Pancreas (tissue), 10 donors: ENCODE results near the gene MTCL1. TPM values are rescaled to one million over a fixed set of nuclear protein-coding genes. Genes with fewer than 3 reads are reported as not detected.

Experiments
- ATAC-seq, 4 donors: fragments of 200-7000 bp; cut with Tn5 transposase; one replicate each; pipeline versions ENCODE4 v1.8.0 to v1.9.1; 2020; ENCODE audit warnings: mild to moderate bottlenecking in 4 of 4, moderate library complexity in 4 of 4
- DNase-seq, 6 donors: peaks; one replicate each; pipeline ENCODE4 v3.0.0-alpha.2; 2020
- FAIRE-seq: peaks from 2 replicates; lab custom pipeline; 2012; peaks lifted over from hg19 to GRCh38; lab: Jason Lieb, UNC
- H3K27ac ChIP-seq, 4 donors: fragments of 200-600 bp; sonication (generic); 1 replicate in 3 of 4; 2 replicates in 1 of 4; pipeline versions ENCODE4 v1.5.0 to v1.8.0; 2020
- H3K27me3 ChIP-seq, 4 donors: fragments of 200-600 bp; one replicate each; pipeline ENCODE4 v1.8.0; 2021
- H3K36me3 ChIP-seq, 3 donors: fragments of 200-600 bp; sonication (generic) in 1 of 3; one replicate each; pipeline versions ENCODE4 v1.5.0 to v1.8.0; 2020 to 2021
- H3K4me1 ChIP-seq, 3 donors: fragments of 200-600 bp; one replicate each; pipeline ENCODE4 v1.8.0; 2021
- H3K4me3 ChIP-seq, 4 donors: fragments of 200-600 bp; sonication (generic) in 2 of 4; one replicate each; pipeline versions ENCODE4 v1.5.0 to v1.8.0; 2020 to 2021
- H3K9me3 ChIP-seq, 4 donors: fragments of 200-600 bp; one replicate each; pipeline ENCODE4 v1.8.0; 2021
- WGBS, 2 donors: extraction: QIAGEN DNeasy Blood & Tissue Kit; methylation state at CpG; one replicate each; pipeline ENCODE4 v1.1.7; 2013; 5-methylcytosine and 5-hydroxymethylcytosine counted together
- intact Hi-C, 3 donors: fragments of 100-400 bp; cut with DNase I; formaldehyde crosslinking; loops; one replicate each; pipeline versions ENCODE4 v1.11.1 to v1.14.2; 2022
- polyA plus RNA-seq, 2 donors: library from polyadenylated mRNA; stranded (reverse); fragments of 200-250 nt; gene quantifications; one replicate each; pipeline ENCODE4 v1.2.3, GENCODE V29; 2013
- total RNA-seq, 6 donors: library from RNA; stranded (reverse); fragmentation: NEBNext Ultra II Directional in 4 of 6; extraction: Animal tissue kit (Norgen Biotek cat#: 25700) in 4 of 6; gene quantifications; one replicate each; pipeline versions ENCODE4 v1.2.1 to v1.2.4, GENCODE V29; 2021 to 2023
- TF ChIP-seq, protein P1 (sequence below), 4 donors: fragments of 200-600 bp; sonication (generic) in 3 of 4; IDR thresholded peaks; one replicate each; pipeline versions ENCODE4 v1.5.0 to v1.8.0; 2021; ENCODE audit warnings: antibody characterized with exemption in 4 of 4
- donor health status: healthy with polysubstance abuse.
- donor health status: DM: no; HTN: no; CAD: no; lungs with moderate emphysema.
- donor health status: DM: no; HTN: no; CAD: no.
- donor health status: control.
- donor health status: control.
- donor health status: Bipolar disorder and iron deficiency.
- donor health status: DM: yes; HTN: yes; CAD: no.
- donor health status: DM: no; HTN: no; CAD: no.
- donor health status: DM: no; HTN: no; CAD: no.
- donor health status: DM: yes; HTN: yes; CAD: no.

The MTCL1 gene
- total and polyA plus RNA-seq, 8 donors: 9.2 to 18.4 (median 12.9) TPM

GRCh38 chr18:8814206-8814605, 108.8 kb downstream of the MTCL1 start:
- Histone ChIP-seq H3K4me1 (no peaks in the 10 kb centered on the region), H3K9me3 (no peaks in the 10 kb centered on the region), H3K27ac (no peak overlapping the region), H3K36me3 (no peaks in the 10 kb centered on the region), H3K27me3 (no peaks in the 10 kb centered on the region), H3K4me3 (no peak overlapping the region)
- intact Hi-C loops: no loop called here
- 93 to 96% methylated on average over 6 of the region's 6 CpGs for WGBS, 2 donors
- FAIRE-seq: no peak
- no peak for ATAC-seq
- DNase-seq: no peak
- TF ChIP-seq, protein P1, sequence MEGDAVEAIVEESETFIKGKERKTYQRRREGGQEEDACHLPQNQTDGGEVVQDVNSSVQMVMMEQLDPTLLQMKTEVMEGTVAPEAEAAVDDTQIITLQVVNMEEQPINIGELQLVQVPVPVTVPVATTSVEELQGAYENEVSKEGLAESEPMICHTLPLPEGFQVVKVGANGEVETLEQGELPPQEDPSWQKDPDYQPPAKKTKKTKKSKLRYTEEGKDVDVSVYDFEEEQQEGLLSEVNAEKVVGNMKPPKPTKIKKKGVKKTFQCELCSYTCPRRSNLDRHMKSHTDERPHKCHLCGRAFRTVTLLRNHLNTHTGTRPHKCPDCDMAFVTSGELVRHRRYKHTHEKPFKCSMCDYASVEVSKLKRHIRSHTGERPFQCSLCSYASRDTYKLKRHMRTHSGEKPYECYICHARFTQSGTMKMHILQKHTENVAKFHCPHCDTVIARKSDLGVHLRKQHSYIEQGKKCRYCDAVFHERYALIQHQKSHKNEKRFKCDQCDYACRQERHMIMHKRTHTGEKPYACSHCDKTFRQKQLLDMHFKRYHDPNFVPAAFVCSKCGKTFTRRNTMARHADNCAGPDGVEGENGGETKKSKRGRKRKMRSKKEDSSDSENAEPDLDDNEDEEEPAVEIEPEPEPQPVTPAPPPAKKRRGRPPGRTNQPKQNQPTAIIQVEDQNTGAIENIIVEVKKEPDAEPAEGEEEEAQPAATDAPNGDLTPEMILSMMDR (IDR thresholded peaks at IDR 0.05): no peak

DNA sequence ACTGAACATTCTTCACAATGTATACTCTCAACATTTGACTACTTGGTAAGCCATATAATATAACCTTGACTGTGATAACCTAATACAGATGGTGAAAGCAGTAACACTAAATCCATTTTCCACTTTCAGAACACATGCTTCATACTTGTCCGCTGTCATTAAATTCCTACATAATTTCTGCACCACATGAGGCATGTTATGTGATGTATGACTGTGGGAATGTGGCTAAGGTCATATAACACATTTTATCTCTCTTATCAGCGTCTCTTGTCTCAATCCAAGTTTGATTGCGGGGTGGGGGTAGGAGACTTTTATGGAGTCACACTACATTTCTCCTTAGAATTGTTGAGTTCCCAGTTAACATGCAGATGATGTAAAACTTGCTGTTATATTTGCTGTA, 110.9 kb downstream of the MTCL1 start:
- H3K36me3 ChIP-seq: no peaks in the 10 kb centered on the region
- no peaks in the 10 kb centered on the region for H3K9me3 ChIP-seq
- ATAC-seq: no peak
- H3K27ac ChIP-seq: no peak overlapping the region
- FAIRE-seq: no peak
- DNase-seq: no peak
- TF ChIP-seq, protein P1 (IDR thresholded peaks at IDR 0.05): no peak
- no peak overlapping the region for H3K4me3 ChIP-seq
- H3K4me1 ChIP-seq: no peaks in the 10 kb centered on the region
- intact Hi-C loops: no loop called here
- H3K27me3 ChIP-seq: no peaks in the 10 kb centered on the region
- WGBS, 2 donors: 58 to 59% methylated on average over 3 of the region's 3 CpGs

GRCh38 chr18:8816816-8817215, 111.5 kb downstream of the MTCL1 start:
- intact Hi-C loops: no loop called here
- Histone ChIP-seq H3K27ac (no peak overlapping the region), H3K4me3 (no peak overlapping the region), H3K27me3 (no peaks in the 10 kb centered on the region), H3K9me3 (no peaks in the 10 kb centered on the region), H3K4me1 (no peaks in the 10 kb centered on the region), H3K36me3 (peaks cover 0 to 3% (median 0%) of the 10 kb centered on the region in 3 donors)
- TF ChIP-seq, protein P1 (IDR thresholded peaks at IDR 0.05): no peak
- FAIRE-seq (no peak), ATAC-seq (no peak), DNase-seq (no peak)
- WGBS, 2 donors: 57 to 68% methylated on average over 1 of the region's 1 CpG

DNA sequence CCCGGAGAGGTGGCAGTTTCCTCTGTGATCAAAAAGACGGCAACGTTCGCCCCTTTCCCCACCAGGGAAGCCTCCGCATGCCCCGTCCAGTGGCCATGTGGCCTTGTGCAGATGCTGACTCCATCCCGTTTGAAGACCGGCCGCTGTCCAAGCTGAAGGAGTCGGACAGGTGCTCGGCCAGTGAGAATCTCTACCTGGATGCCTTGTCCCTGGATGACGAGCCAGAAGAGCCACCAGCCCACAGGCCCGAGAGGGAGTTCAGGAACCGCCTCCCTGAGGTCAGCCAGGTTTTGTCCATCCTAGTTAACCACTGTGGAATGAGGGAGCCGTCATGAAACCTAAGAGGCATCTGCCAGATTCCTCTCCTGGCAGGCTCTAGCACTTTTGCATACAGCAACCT, 113.6 kb downstream of the MTCL1 start:
- FAIRE-seq (no peak), ATAC-seq (no peak), DNase-seq (no peak)
- Histone ChIP-seq H3K27me3 (no peaks in the 10 kb centered on the region), H3K36me3 (peaks cover 0 to 5% (median 0%) of the 10 kb centered on the region in 3 donors), H3K4me1 (no peaks in the 10 kb centered on the region), H3K9me3 (no peaks in the 10 kb centered on the region), H3K27ac (no peak overlapping the region), H3K4me3 (no peak overlapping the region)
- TF ChIP-seq, protein P1 (IDR thresholded peaks at IDR 0.05): no peak
- intact Hi-C loops: no loop called here
- 93 to 96% methylated on average over 15 of the region's 15 CpGs for WGBS, 2 donors

GRCh38 chr18:8820396-8821082, 115.2 kb downstream of the MTCL1 start:
- intact Hi-C loops: no loop called here
- Histone ChIP-seq H3K27ac (no peak overlapping the region), H3K27me3 (no peaks in the 10 kb centered on the region), H3K4me1 (no peaks in the 10 kb centered on the region), H3K4me3 (no peak overlapping the region), H3K9me3 (no peaks in the 10 kb centered on the region), H3K36me3 (peaks cover 0 to 14% (median 0%) of the 10 kb centered on the region in 3 donors)
- ATAC-seq (no peak), FAIRE-seq (no peak), DNase-seq (no peak)
- TF ChIP-seq, protein P1 (IDR thresholded peaks at IDR 0.05): no peak
- 76 to 78% methylated on average over 9 of the region's 9 CpGs for WGBS, 2 donors
